H1 (cell line): Measurements from ENCODE around the gene MRAP2. TPM values are rescaled to one million over a fixed set of nuclear protein-coding genes. Genes with fewer than 3 reads are reported as not detected.

ENCODE experiments used
- BCL11A ChIP-seq, 2 experiments: IDR thresholded peaks; one replicate each; pipeline ENCODE4 v1.6.1; 2011; ENCODE audit warnings: low read depth in 2 of 2, low read length in 2 of 2, mild to moderate bottlenecking in 2 of 2
- BRCA1 ChIP-seq: IDR thresholded peaks from 2 replicates; pipeline ENCODE4 v1.6.1; 2012; ENCODE audit warnings: low read depth, low read length, improper control_type of control experiment
- RFX5 ChIP-seq: IDR thresholded peaks from 2 replicates; pipeline ENCODE4 v1.6.1; 2011; ENCODE audit warnings: low read depth, low read length, improper control_type of control experiment, borderline replicate concordance
- RXRA ChIP-seq: IDR thresholded peaks from 2 replicates; pipeline ENCODE4 v1.6.1; 2011; ENCODE audit warnings: low read depth, mild to moderate bottlenecking, low read length, moderate library complexity; ENCODE audit not compliant: insufficient read depth
- SP1 ChIP-seq: IDR thresholded peaks from 2 replicates; pipeline ENCODE4 v1.6.1; 2011; ENCODE audit warnings: low read depth, low read length
- polyA plus RNA-seq, 7 experiments: library from polyadenylated mRNA; depleted of rRNA in 3 of 7; stranded (reverse) in 5 of 7; unstranded in 2 of 7; fragments of >200 nt in 5 of 7; fragments of 200-250 nt in 2 of 7; gene quantifications; 1 replicate in 5 of 7; 2 replicates in 1 of 7; 4 replicates in 1 of 7; pipeline versions ENCODE4 v1.2.1 to v1.2.3, GENCODE V29; 2011 to 2013; ENCODE audit warnings: missing spikeins in 2 of 7, mixed read lengths in 2 of 7
- total RNA-seq: library from RNA; stranded (reverse); fragmentation: NEBNext Ultra II Directional; extraction: Animal tissue kit (Norgen Biotek cat#: 25700); gene quantifications from 2 replicates; pipeline ENCODE4 v1.2.1, GENCODE V29; 2021
- TF ChIP-seq, protein P1 (sequence below), 3 experiments: IDR thresholded peaks; 1 replicate in 2 of 3; 2 replicates in 1 of 3; pipeline versions ENCODE4 v1.5.1 to v1.6.1; 2011; ENCODE audit warnings: low read length in 3 of 3, mild to moderate bottlenecking in 3 of 3, inconsistent platforms in 2 of 3, low read depth in 1 of 3, moderate library complexity in 1 of 3; ENCODE audit not compliant: insufficient read depth in 1 of 3; ENCODE audit errors: control extremely low read depth in 1 of 3

Gene MRAP2
- total and polyA plus RNA-seq, 2 of the 8 experiments (the other 6 are each of a cell fraction or from before 2014, with no cell fraction given): 5.0 to 11.0 TPM

DNA sequence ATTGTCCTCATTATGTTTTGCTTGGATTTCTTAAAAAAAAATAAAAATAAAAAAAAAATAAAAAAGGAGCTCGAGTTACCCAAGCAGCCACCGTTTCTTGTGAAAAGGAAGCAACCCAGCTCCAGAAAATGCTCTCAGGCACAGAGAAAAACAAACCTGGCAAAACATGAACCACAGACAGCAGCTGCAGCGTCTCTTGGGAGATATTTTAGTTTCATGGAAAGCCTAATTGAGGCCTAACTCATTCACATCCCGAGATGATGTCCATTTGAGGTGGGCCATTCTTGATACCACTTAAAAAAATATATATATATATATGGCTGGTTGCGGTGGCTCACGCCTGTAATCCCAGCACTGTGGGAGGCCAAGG is 13.7 kb upstream of the MRAP2 start (continued):
- TF ChIP-seq, protein P1, sequence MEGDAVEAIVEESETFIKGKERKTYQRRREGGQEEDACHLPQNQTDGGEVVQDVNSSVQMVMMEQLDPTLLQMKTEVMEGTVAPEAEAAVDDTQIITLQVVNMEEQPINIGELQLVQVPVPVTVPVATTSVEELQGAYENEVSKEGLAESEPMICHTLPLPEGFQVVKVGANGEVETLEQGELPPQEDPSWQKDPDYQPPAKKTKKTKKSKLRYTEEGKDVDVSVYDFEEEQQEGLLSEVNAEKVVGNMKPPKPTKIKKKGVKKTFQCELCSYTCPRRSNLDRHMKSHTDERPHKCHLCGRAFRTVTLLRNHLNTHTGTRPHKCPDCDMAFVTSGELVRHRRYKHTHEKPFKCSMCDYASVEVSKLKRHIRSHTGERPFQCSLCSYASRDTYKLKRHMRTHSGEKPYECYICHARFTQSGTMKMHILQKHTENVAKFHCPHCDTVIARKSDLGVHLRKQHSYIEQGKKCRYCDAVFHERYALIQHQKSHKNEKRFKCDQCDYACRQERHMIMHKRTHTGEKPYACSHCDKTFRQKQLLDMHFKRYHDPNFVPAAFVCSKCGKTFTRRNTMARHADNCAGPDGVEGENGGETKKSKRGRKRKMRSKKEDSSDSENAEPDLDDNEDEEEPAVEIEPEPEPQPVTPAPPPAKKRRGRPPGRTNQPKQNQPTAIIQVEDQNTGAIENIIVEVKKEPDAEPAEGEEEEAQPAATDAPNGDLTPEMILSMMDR (IDR thresholded peaks at IDR 0.05; ENCODE audit: control extremely low read depth in 1 of 3, insufficient read depth in 1 of 3, low read depth in 1 of 3, low read length in 3 of 3): no peak
- no peak for TF ChIP-seq RXRA
- no peak for TF ChIP-seq BCL11A (IDR thresholded peaks at IDR 0.05; ENCODE audit: low read depth in 2 of 2, low read length in 2 of 2)
- TF ChIP-seq BRCA1: no peak
- TF ChIP-seq RFX5: no peak
- TF ChIP-seq SP1: no peak
